AG04450 (cell line): ENCODE data around the gene ING3. TPM values are rescaled to one million over a fixed set of nuclear protein-coding genes. Genes with fewer than 3 reads are reported as not detected.

Experiments used
- CTCF ChIA-PET: fragments of 300-600, 350-600 bp; formaldehyde crosslinking; extraction: SDS; loops from one replicate; lab custom pipeline; 2022; ENCODE audit warnings: antibody characterized with exemption, inconsistent platforms; lab: Charles Lee
- POLR2A ChIA-PET: fragments of 350-600 bp; formaldehyde crosslinking; extraction: SDS; loops from one replicate; lab custom pipeline; 2021; ENCODE audit warnings: antibody characterized with exemption, inconsistent platforms; lab: Yijun Ruan, JAX
- DNase-seq: peaks from one replicate; pipeline ENCODE4 v3.0.0-alpha.2; 2011; ENCODE audit warnings: low read depth, low spot score
- H3K27ac ChIP-seq: one replicate; pipeline ENCODE4 v1.5.1; 2012; ENCODE audit warnings: low read depth, low read length, control low read depth
- H3K27me3 ChIP-seq: one replicate; pipeline ENCODE4 v1.6.0; 2012; ENCODE audit warnings: low read length; ENCODE audit not compliant: control insufficient read depth, insufficient read depth
- H3K4me3 ChIP-seq: 2 replicates; pipeline ENCODE4 v1.5.1; 2011; ENCODE audit warnings: mild to moderate bottlenecking, low read depth, low read length, control low read depth
- H3K9me3 ChIP-seq: 2 replicates; pipeline ENCODE4 v1.5.1; 2012; ENCODE audit warnings: low read length; ENCODE audit not compliant: control insufficient read depth, insufficient read depth
- polyA plus RNA-seq: library from polyadenylated mRNA; depleted of rRNA; stranded (reverse); fragments of >200 nt; gene quantifications from 2 replicates; pipeline ENCODE4 v1.2.3, GENCODE V29; 2011; rRNA removed
- small RNA-seq: library from RNA; depleted of rRNA; stranded (forward); fragments of <200 nt; gene quantifications from one replicate; pipeline ENCODE3, GENCODE V24; 2012; ENCODE audit warnings: low read depth; ENCODE audit not compliant: insufficient read length
- TF ChIP-seq, protein P1 (sequence below): IDR thresholded peaks from 2 replicates; pipeline ENCODE4 v1.5.1; 2011; ENCODE audit warnings: low read depth, low read length, control low read depth, inconsistent platforms

ING3 gene
- polyA plus RNA-seq, 1 experiment, result 14.5 TPM

DNA sequence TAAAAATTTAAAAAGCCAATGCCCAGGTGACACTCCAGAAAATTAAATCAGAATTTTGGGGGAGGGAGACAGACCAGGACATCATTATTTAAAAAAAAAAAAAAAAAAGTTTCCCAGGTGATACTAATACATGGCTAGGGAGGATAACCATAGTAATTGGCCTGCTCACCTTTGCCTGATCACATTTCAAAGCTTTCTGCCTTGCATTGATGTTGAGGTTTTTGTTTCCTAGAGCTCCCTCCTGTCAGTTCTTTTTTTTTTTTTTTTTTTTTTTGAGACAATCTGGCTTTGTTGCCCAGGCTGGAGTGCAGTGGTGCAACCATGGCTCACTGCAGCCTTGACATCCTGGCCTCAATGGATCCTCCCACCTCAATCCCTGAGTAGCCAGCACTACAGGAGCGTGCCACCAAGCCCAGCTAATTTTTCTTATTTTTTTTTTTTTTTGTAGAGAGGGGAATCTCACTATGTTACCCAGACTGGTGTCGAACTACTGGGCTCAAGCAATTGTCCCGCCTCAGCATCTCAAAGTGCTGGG, 76.1 kb downstream of the ING3 start:
- POLR2A ChIA-PET, result interaction anchor here (0.6 to 0.7 kb wide), 3 partner anchors 24 to 175 kb away, joined by 4 to 5 read pairs (median 4); partner anchors contain the start of gene ING3
- CTCF ChIA-PET, result interaction anchor here (0.6 to 1.3 kb wide), 4 partner anchors 28 to 58 kb away, joined by 3 to 6 read pairs (median 4); no protein-coding TSS in a partner anchor
- Histone ChIP-seq H3K4me3 (no peak overlapping the region), H3K9me3 (no peaks in the 10 kb centered on the region; the same call in 1 of the 2 replicates), H3K27me3 (no peaks in the 10 kb centered on the region), H3K27ac (no peak overlapping the region)
- TF ChIP-seq, protein P1, sequence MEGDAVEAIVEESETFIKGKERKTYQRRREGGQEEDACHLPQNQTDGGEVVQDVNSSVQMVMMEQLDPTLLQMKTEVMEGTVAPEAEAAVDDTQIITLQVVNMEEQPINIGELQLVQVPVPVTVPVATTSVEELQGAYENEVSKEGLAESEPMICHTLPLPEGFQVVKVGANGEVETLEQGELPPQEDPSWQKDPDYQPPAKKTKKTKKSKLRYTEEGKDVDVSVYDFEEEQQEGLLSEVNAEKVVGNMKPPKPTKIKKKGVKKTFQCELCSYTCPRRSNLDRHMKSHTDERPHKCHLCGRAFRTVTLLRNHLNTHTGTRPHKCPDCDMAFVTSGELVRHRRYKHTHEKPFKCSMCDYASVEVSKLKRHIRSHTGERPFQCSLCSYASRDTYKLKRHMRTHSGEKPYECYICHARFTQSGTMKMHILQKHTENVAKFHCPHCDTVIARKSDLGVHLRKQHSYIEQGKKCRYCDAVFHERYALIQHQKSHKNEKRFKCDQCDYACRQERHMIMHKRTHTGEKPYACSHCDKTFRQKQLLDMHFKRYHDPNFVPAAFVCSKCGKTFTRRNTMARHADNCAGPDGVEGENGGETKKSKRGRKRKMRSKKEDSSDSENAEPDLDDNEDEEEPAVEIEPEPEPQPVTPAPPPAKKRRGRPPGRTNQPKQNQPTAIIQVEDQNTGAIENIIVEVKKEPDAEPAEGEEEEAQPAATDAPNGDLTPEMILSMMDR, result no peak
- DNase-seq, result no peak

Small RNA genes within 50 kb of the gene (small RNA-seq; reads per million reads assigned to genes)
- gene RNA5SP240, result not detected

Other genes starting within 250 kb of the ING3 start
- 3.4 and 6.9 TPM in 2 replicates for gene TSPAN12, start 92.6 kb upstream of the ING3 start, polyA plus RNA-seq
- 47.6 and 52.0 TPM in 2 replicates for gene CPED1, start 37.9 kb downstream of the ING3 start, polyA plus RNA-seq